Spleen (tissue), 7 donors: ENCODE measurements around the gene STK11IP.

Experiments used
- CTCF ChIP-seq, 11 experiments: fragments of 200-600 bp in 7 of 11; fragments of 450-650 bp in 4 of 11; sonication (generic) in 4 of 11; IDR thresholded peaks in 8 of 11; conservative IDR thresholded peaks in 3 of 11; 1 replicate in 7 of 11; 2 replicates in 4 of 11; pipeline versions ENCODE4 v1.4.0 to v1.8.0; 2016 to 2021; ENCODE audit warnings: antibody characterized with exemption in 11 of 11, inconsistent platforms in 4 of 11, mild to moderate bottlenecking in 1 of 11
- POLR2A ChIP-seq, 3 donors: fragments of 450-650 bp; IDR thresholded peaks; one replicate each; pipeline ENCODE4 v1.5.1; 2017; ENCODE audit warnings: antibody characterized with exemption in 3 of 3, mild to moderate bottlenecking in 1 of 3
- POLR2AphosphoS5 ChIP-seq, 3 donors: sonication (generic); formaldehyde crosslinking; IDR thresholded peaks; one replicate each; pipeline ENCODE4 v1.5.1; 2017; ENCODE audit warnings: antibody characterized with exemption in 3 of 3
- donor health status: DM: no; HTN: no; CAD: no; lungs with moderate emphysema.
- donor health status: DM: no; HTN: no; CAD: no.
- donor health status: DM: no; HTN: no; CAD: no.

- TF ChIP-seq CTCF (IDR thresholded peaks at IDR 0.05 in 8 of 11, conservative IDR thresholded peaks at IDR 0.05 in 3 of 11) (no peak), POLR2A (IDR thresholded peaks at IDR 0.05) (no peak), POLR2AphosphoS5 (IDR thresholded peaks at IDR 0.05) (no peak)
Observed at GRCh38 chr2:219644801-219645480, 47.3 kb downstream of the STK11IP start.
